ENCODE measurements around the gene RRAGD. TPM values are rescaled to one million over a fixed set of nuclear protein-coding genes. Genes with fewer than 3 reads are reported as not detected.
A peak's percentile ranks its signal among the peaks of the same experiment; 100 is the strongest.

Gene RRAGD
- total and polyA plus RNA-seq, 2 donors (not counting 1 experiment from before 2014, with no cell fraction given): 0.27 to 4.5 TPM

- H2AFZ ChIP-seq (ENCODE audit: insufficient read depth, low read depth, low read length, poor library complexity, severe bottlenecking): peak overlapping the region; percentile 61
- H4K20me1 ChIP-seq (ENCODE audit: control insufficient read depth, insufficient read depth, low read length, poor library complexity, severe bottlenecking): no peaks in the 10 kb centered on the region
- H3K27me3 Mint-ChIP-seq: no peaks in the 10 kb centered on the region
- DNase-seq (no peak), ATAC-seq (ENCODE audit: low read depth) (no peak)
- H3K27me3 ChIP-seq (replicated peaks in 1 of 4; ENCODE audit: control extremely low read depth in 1 of 4, control insufficient read depth in 3 of 4, insufficient read depth in 4 of 4, low read length in 3 of 4): no peaks in the 10 kb centered on the region
- TF ChIP-seq CTCF (IDR thresholded peaks at IDR 0.05) (no peak), EZH2 (IDR thresholded peaks at IDR 0.05; ENCODE audit: borderline replicate concordance, insufficient read depth, low read depth, low read length, poor library complexity, severe bottlenecking) (no peak)
- intact Hi-C loops (cut with micrococcal nuclease): loop anchor here (1.0 to 5.0 kb wide), 8 partner anchors 15 to 1107 kb away; partner anchors contain the start of gene PNRC1
- H3K9me3 ChIP-seq (ENCODE audit: control extremely low read depth in 1 of 3, control insufficient read depth in 2 of 3, insufficient read depth in 1 of 3, low read length in 2 of 3): no peaks in the 10 kb centered on the region
- H3K4me3 ChIP-seq (ENCODE audit: control extremely low read depth in 1 of 5, extremely low read depth in 1 of 5, insufficient read depth in 1 of 5, low read depth in 2 of 5, low read length in 4 of 5): no peak overlapping the region
- no peaks in the 10 kb centered on the region for H3K79me2 ChIP-seq (ENCODE audit: control insufficient read depth, insufficient read depth, low read length)
- H3K27ac ChIP-seq (ENCODE audit: low read length in 2 of 2): peak overlapping the region in 1 of 2 donors; percentile 17
- WGBS (ENCODE audit: insufficient coverage): 44% methylated on average over 1 of the region's 3 CpGs
- POLR2A ChIA-PET: interaction anchor here (0.8 to 2.0 kb wide), 3 partner anchors 13 to 22 kb away, joined by 6 to 7 read pairs (median 7); partner anchors contain the start of gene UBE2J1
- H3K36me3 ChIP-seq (replicated peaks in 1 of 2; ENCODE audit: control extremely low read depth in 1 of 2, control insufficient read depth in 1 of 2, extremely low read depth in 1 of 2, insufficient read depth in 2 of 2, low read length in 1 of 2): no peaks in the 10 kb centered on the region
- H3K9me3 Mint-ChIP-seq (ENCODE audit: insufficient read depth): no peaks in the 10 kb centered on the region
- H3K4me1 ChIP-seq (ENCODE audit: control insufficient read depth in 2 of 2, insufficient read depth in 2 of 2, low read length in 2 of 2): peaks cover 23 to 37% of the 10 kb centered on the region in 2 donors
- no peak overlapping the region for H3K27ac Mint-ChIP-seq
- H3K4me1 Mint-ChIP-seq: peaks cover 38% of the 10 kb centered on the region
- no peak overlapping the region for H3K4me3 Mint-ChIP-seq
- H3K9ac ChIP-seq (ENCODE audit: low read length): no peak overlapping the region
- H3K4me2 ChIP-seq (replicated peaks; ENCODE audit: low read depth, low read length, poor library complexity, severe bottlenecking): peak overlapping the region; percentile 48
- CTCF ChIA-PET: interaction anchor here (0.6 to 8.1 kb wide), 38 partner anchors 8 to 1674 kb away, joined by 3 to 93 read pairs (median 5); partner anchors contain the start of genes ANKRD6, PM20D2, PNRC1 and RNGTT
Measured at GRCh38 chr6:89372506-89372901, 39.6 kb downstream of the RRAGD start.

DNA sequence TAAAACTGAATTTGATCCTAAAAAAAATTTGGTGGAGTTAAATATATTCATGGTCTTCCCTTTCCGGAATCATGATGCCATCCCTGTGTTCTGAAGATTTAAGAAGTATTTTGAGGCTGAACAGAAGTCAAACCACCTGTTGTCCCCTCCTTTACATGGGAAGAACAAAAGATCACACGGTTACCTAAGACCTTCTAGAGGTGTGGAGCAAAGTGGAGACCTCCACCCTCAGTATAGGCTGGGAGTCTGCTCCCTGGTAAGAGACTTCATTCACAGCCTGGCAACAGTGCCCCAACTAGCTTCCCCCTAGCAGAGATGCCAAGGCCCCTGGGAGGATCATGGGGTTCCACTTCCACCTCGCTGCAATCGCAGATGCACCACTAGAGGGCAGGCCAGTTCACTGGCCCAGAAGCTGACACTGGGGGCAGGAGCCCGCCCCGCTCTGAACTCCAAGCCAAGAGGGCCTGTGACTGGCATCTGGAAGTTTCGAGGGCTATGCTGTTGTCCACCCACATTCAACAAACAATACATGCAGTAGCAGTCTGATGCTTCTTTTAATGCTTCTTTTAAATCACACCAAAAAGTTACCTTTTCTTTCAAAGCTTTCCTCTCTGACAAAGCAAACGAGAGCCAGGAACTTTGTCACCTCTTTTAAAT is 40.1 kb downstream of the RRAGD start:
- Histone ChIP-seq H3K9me3 (ENCODE audit: control extremely low read depth in 1 of 3, control insufficient read depth in 2 of 3, insufficient read depth in 1 of 3, low read length in 2 of 3) (no peaks in the 10 kb centered on the region), H3K36me3 (replicated peaks in 1 of 2; ENCODE audit: control extremely low read depth in 1 of 2, control insufficient read depth in 1 of 2, extremely low read depth in 1 of 2, insufficient read depth in 2 of 2, low read length in 1 of 2) (no peaks in the 10 kb centered on the region), H2AFZ (ENCODE audit: insufficient read depth, low read depth, low read length, poor library complexity, severe bottlenecking) (peak overlapping the region; percentile 61), H3K27ac (ENCODE audit: low read length in 2 of 2) (peak overlapping the region; percentile 17 to 18), H3K9ac (ENCODE audit: low read length) (no peak overlapping the region), H4K20me1 (ENCODE audit: control insufficient read depth, insufficient read depth, low read length, poor library complexity, severe bottlenecking) (no peaks in the 10 kb centered on the region), H3K4me1 (ENCODE audit: control insufficient read depth in 2 of 2, insufficient read depth in 2 of 2, low read length in 2 of 2) (peaks cover 23 to 37% of the 10 kb centered on the region in 2 donors), H3K27me3 (replicated peaks in 1 of 4; ENCODE audit: control extremely low read depth in 1 of 4, control insufficient read depth in 3 of 4, insufficient read depth in 4 of 4, low read length in 3 of 4) (no peaks in the 10 kb centered on the region), H3K4me3 (ENCODE audit: control extremely low read depth in 1 of 5, extremely low read depth in 1 of 5, insufficient read depth in 1 of 5, low read depth in 2 of 5, low read length in 4 of 5) (no peak overlapping the region), H3K79me2 (ENCODE audit: control insufficient read depth, insufficient read depth, low read length) (no peaks in the 10 kb centered on the region), H3K4me2 (replicated peaks; ENCODE audit: low read depth, low read length, poor library complexity, severe bottlenecking) (peak overlapping the region; percentile 48)
- peak; percentile 88 for ATAC-seq (ENCODE audit: low read depth)
- TF ChIP-seq CTCF (IDR thresholded peaks at IDR 0.05) (peak; percentile 98), EZH2 (IDR thresholded peaks at IDR 0.05; ENCODE audit: borderline replicate concordance, insufficient read depth, low read depth, low read length, poor library complexity, severe bottlenecking) (no peak)
- peaks cover 39% of the 10 kb centered on the region for H3K4me1 Mint-ChIP-seq
- intact Hi-C loops (cut with micrococcal nuclease): loop anchor here (1.0 to 5.0 kb wide), 8 partner anchors 15 to 1107 kb away; partner anchors contain the start of gene PNRC1
- no peaks in the 10 kb centered on the region for H3K27me3 Mint-ChIP-seq
- H3K9me3 Mint-ChIP-seq (ENCODE audit: insufficient read depth): no peaks in the 10 kb centered on the region
- ChIA-PET POLR2A (interaction anchor here (0.6 to 2.0 kb wide), 5 partner anchors 13 to 488 kb away, joined by 4 to 8 read pairs (median 7); partner anchors contain the start of gene UBE2J1), CTCF (interaction anchor here (0.6 to 8.1 kb wide), 43 partner anchors 9 to 1673 kb away, joined by 3 to 93 read pairs (median 5); partner anchors contain the start of genes ANKRD6, PM20D2, PNRC1 and RNGTT)
- peak overlapping the region; percentile 53 for H3K27ac Mint-ChIP-seq
- peak; percentile 90 for DNase-seq
- peak overlapping the region; percentile 18 for H3K4me3 Mint-ChIP-seq
- 5% methylated on average over 5 of the region's 8 CpGs for WGBS (ENCODE audit: insufficient coverage)

Data from B cell (primary cell).